ENCODE data around the gene NES.

GRCh38 chr1:156660752-156661112 is 16.5 kb downstream of the NES start:
- TF ChIP-seq, protein P1, sequence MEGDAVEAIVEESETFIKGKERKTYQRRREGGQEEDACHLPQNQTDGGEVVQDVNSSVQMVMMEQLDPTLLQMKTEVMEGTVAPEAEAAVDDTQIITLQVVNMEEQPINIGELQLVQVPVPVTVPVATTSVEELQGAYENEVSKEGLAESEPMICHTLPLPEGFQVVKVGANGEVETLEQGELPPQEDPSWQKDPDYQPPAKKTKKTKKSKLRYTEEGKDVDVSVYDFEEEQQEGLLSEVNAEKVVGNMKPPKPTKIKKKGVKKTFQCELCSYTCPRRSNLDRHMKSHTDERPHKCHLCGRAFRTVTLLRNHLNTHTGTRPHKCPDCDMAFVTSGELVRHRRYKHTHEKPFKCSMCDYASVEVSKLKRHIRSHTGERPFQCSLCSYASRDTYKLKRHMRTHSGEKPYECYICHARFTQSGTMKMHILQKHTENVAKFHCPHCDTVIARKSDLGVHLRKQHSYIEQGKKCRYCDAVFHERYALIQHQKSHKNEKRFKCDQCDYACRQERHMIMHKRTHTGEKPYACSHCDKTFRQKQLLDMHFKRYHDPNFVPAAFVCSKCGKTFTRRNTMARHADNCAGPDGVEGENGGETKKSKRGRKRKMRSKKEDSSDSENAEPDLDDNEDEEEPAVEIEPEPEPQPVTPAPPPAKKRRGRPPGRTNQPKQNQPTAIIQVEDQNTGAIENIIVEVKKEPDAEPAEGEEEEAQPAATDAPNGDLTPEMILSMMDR (IDR thresholded peaks at IDR 0.05), result no peak
- TF ChIP-seq YY1 (IDR thresholded peaks at IDR 0.05; ENCODE audit: low read depth) (no peak), TEAD4 (IDR thresholded peaks at IDR 0.05; ENCODE audit: borderline replicate concordance, insufficient read depth) (no peak), REST (IDR thresholded peaks at IDR 0.05; ENCODE audit: low read depth, low read length) (no peak)
- TF ChIP-seq, protein P2, sequence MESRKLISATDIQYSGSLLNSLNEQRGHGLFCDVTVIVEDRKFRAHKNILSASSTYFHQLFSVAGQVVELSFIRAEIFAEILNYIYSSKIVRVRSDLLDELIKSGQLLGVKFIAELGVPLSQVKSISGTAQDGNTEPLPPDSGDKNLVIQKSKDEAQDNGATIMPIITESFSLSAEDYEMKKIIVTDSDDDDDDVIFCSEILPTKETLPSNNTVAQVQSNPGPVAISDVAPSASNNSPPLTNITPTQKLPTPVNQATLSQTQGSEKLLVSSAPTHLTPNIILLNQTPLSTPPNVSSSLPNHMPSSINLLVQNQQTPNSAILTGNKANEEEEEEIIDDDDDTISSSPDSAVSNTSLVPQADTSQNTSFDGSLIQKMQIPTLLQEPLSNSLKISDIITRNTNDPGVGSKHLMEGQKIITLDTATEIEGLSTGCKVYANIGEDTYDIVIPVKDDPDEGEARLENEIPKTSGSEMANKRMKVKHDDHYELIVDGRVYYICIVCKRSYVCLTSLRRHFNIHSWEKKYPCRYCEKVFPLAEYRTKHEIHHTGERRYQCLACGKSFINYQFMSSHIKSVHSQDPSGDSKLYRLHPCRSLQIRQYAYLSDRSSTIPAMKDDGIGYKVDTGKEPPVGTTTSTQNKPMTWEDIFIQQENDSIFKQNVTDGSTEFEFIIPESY (IDR thresholded peaks at IDR 0.05; ENCODE audit: borderline replicate concordance, low read depth), result no peak

Data from SK-N-SH (cell line).